ENCODE data around the gene CPEB3.

GRCh38 chr10:92181575-92181974 is 109.3 kb downstream of the CPEB3 start:
- TF ChIP-seq CTCF (IDR thresholded peaks at IDR 0.05) (no peak; the same call in 1 of the 2 replicates), POLR2AphosphoS5 (IDR thresholded peaks at IDR 0.05; ENCODE audit: low read depth, low read length) (no peak), TCF7L2 (IDR thresholded peaks at IDR 0.05; ENCODE audit: low read depth, low read length) (no peak)
